ENCODE measurements around the gene GPR39. TPM values are rescaled to one million over a fixed set of nuclear protein-coding genes. Genes with fewer than 3 reads are reported as not detected.

Gene GPR39
- total RNA-seq, 1 donor from 2014 or later: 1.0 TPM

DNA sequence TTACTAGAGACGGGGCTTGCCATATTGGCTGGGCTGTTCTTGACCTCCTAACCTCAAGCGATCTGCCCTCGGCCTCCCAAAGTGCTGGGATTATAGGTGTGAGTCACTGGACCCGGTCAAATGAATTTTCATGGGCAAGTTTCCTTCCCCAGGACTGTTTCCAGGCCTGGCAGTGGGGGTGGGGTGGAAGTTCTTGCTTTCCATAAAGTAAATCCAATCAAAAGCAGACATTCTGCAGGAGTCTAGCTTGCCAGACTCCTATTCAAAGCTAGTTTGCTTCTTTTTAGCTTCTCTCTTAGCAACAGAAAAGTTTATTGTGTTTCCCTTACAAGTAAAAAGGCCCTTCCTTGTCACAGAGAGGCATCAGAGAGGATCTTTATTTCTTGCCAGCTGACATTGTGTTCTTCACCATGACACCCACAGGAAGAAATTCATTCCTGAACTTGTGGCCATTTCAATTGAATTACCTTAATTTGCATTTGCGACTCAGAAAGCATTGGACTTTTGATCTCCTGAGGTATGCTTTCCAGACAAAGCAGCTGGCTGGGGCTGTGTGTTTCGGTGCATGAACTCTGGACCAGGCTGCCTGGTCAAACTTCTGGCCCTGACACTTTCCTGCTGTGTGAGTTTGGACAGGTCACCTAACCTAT is 215.5 kb downstream of the GPR39 start:
- Mint-ChIP-seq H3K4me1 (ENCODE audit: low read depth, unreplicated experiment) (no peaks in the 10 kb centered on the region), H3K4me3 (ENCODE audit: unreplicated experiment) (no peak overlapping the region), H3K9me3 (ENCODE audit: unreplicated experiment) (peaks cover 1% of the 10 kb centered on the region), H3K36me3 (ENCODE audit: unreplicated experiment) (peaks cover 15% of the 10 kb centered on the region), H3K27me3 (ENCODE audit: unreplicated experiment) (peaks cover 10% of the 10 kb centered on the region), H3K27ac (ENCODE audit: unreplicated experiment) (no peak overlapping the region)
- DNase-seq: no peak
- TF ChIP-seq, protein P1, sequence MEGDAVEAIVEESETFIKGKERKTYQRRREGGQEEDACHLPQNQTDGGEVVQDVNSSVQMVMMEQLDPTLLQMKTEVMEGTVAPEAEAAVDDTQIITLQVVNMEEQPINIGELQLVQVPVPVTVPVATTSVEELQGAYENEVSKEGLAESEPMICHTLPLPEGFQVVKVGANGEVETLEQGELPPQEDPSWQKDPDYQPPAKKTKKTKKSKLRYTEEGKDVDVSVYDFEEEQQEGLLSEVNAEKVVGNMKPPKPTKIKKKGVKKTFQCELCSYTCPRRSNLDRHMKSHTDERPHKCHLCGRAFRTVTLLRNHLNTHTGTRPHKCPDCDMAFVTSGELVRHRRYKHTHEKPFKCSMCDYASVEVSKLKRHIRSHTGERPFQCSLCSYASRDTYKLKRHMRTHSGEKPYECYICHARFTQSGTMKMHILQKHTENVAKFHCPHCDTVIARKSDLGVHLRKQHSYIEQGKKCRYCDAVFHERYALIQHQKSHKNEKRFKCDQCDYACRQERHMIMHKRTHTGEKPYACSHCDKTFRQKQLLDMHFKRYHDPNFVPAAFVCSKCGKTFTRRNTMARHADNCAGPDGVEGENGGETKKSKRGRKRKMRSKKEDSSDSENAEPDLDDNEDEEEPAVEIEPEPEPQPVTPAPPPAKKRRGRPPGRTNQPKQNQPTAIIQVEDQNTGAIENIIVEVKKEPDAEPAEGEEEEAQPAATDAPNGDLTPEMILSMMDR (IDR thresholded peaks at IDR 0.05; ENCODE audit: partially characterized antibody, unreplicated experiment): no peak

- H3K27me3 Mint-ChIP-seq (ENCODE audit: unreplicated experiment): peaks cover 10% of the 10 kb centered on the region
- H3K36me3 Mint-ChIP-seq (ENCODE audit: unreplicated experiment): peaks cover 15% of the 10 kb centered on the region
- no peak overlapping the region for H3K4me3 Mint-ChIP-seq (ENCODE audit: unreplicated experiment)
- TF ChIP-seq, protein P1 (IDR thresholded peaks at IDR 0.05; ENCODE audit: partially characterized antibody, unreplicated experiment): no peak
- peaks cover 1% of the 10 kb centered on the region for H3K9me3 Mint-ChIP-seq (ENCODE audit: unreplicated experiment)
- H3K4me1 Mint-ChIP-seq (ENCODE audit: low read depth, unreplicated experiment): no peaks in the 10 kb centered on the region
- no peak for DNase-seq
- H3K27ac Mint-ChIP-seq (ENCODE audit: unreplicated experiment): no peak overlapping the region
Measured at GRCh38 chr2:132633635-132634034, 217.0 kb downstream of the GPR39 start.

GRCh38 chr2:132636346-132636745 is 219.7 kb downstream of the GPR39 start:
- H3K36me3 Mint-ChIP-seq (ENCODE audit: unreplicated experiment): peaks cover 6% of the 10 kb centered on the region

DNA sequence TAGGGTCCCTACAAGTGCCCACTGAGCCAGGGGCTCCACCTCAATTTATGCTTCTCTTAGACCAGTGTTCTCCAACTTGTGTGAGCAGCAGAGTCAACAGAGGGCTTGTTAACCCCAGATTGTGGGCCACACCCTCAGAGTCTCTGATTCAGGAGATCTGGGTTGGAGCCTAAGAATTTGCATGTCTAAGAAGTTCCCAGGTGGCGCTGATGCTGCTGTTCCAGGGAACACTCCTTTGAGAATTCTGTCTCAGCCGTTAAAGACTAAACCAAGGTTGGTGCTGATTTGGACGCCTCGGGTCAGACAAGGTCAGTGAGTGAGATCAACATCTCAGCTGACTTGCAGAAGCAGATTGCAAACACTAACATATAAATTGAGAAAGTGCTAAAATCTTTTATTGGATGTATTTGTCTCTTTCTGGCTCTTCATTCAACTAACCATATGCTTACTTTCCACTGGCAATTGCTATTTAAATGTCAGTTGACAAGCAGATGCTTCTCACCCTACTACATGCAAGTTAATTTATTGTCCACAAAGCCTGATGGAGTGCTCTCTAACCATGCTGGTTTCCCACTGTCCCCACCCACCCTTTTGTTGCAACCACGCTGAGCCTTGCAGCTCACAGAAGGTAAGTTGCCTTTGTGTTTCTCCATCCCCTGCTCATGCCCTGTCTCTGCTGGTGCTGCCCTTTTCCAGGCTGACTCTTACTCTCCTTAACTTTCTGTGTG is 221.9 kb downstream of the GPR39 start:
- H3K36me3 Mint-ChIP-seq (ENCODE audit: unreplicated experiment): peaks cover 6% of the 10 kb centered on the region
- H3K27ac Mint-ChIP-seq (ENCODE audit: unreplicated experiment): no peak overlapping the region
- H3K27me3 Mint-ChIP-seq (ENCODE audit: unreplicated experiment): peaks cover 3% of the 10 kb centered on the region
- TF ChIP-seq, protein P1 (IDR thresholded peaks at IDR 0.05; ENCODE audit: partially characterized antibody, unreplicated experiment): no peak
- H3K4me3 Mint-ChIP-seq (ENCODE audit: unreplicated experiment): no peak overlapping the region
- no peaks in the 10 kb centered on the region for H3K9me3 Mint-ChIP-seq (ENCODE audit: unreplicated experiment)
- peaks cover 2% of the 10 kb centered on the region for H3K4me1 Mint-ChIP-seq (ENCODE audit: low read depth, unreplicated experiment)
- DNase-seq: no peak

More at GRCh38 chr2:132636346-132636745, 219.7 kb downstream of the GPR39 start:
- H3K4me1 Mint-ChIP-seq (ENCODE audit: low read depth, unreplicated experiment): peaks cover 2% of the 10 kb centered on the region
- no peaks in the 10 kb centered on the region for H3K9me3 Mint-ChIP-seq (ENCODE audit: unreplicated experiment)
- TF ChIP-seq, protein P1 (IDR thresholded peaks at IDR 0.05; ENCODE audit: partially characterized antibody, unreplicated experiment): no peak
- H3K27ac Mint-ChIP-seq (ENCODE audit: unreplicated experiment): no peak overlapping the region
- H3K27me3 Mint-ChIP-seq (ENCODE audit: unreplicated experiment): peaks cover 4% of the 10 kb centered on the region
- no peak overlapping the region for H3K4me3 Mint-ChIP-seq (ENCODE audit: unreplicated experiment)
- DNase-seq: no peak

- no peaks in the 10 kb centered on the region for H3K9me3 Mint-ChIP-seq (ENCODE audit: unreplicated experiment)
- TF ChIP-seq, protein P1 (IDR thresholded peaks at IDR 0.05; ENCODE audit: partially characterized antibody, unreplicated experiment): no peak
- peaks cover 2% of the 10 kb centered on the region for H3K4me1 Mint-ChIP-seq (ENCODE audit: low read depth, unreplicated experiment)
- no peak for DNase-seq
- no peak overlapping the region for H3K27ac Mint-ChIP-seq (ENCODE audit: unreplicated experiment)
- H3K36me3 Mint-ChIP-seq (ENCODE audit: unreplicated experiment): peaks cover 4% of the 10 kb centered on the region
- H3K27me3 Mint-ChIP-seq (ENCODE audit: unreplicated experiment): no peaks in the 10 kb centered on the region
- H3K4me3 Mint-ChIP-seq (ENCODE audit: unreplicated experiment): no peak overlapping the region
Measured at GRCh38 chr2:132640116-132640515, 223.5 kb downstream of the GPR39 start.
